Fibroblast of the aortic adventitia (primary cell): ENCODE data around the gene LAS1L. TPM values are rescaled to one million over a fixed set of nuclear protein-coding genes. Genes with fewer than 3 reads are reported as not detected.
"Not testable (repeated sequence)": the region's sequence is repeated elsewhere in the genome, so short reads cannot be mapped to it uniquely, and the experiment has no call there.

Experiments used
- DNase-seq: peaks from one replicate; pipeline ENCODE4 v3.0.0-alpha.2; 2010; ENCODE audit warnings: low read depth
- H3K4me3 ChIP-seq: 2 replicates; pipeline ENCODE4 v1.5.1; 2011; ENCODE audit warnings: low read depth, mild to moderate bottlenecking, control low read depth, low read length, moderate library complexity
- total RNA-seq: library from RNA; depleted of rRNA; stranded (reverse); fragments of >200 nt; gene quantifications from 2 replicates; pipeline ENCODE4 v1.2.3, GENCODE V29; 2012; ENCODE audit warnings: low replicate concordance
- TF ChIP-seq, protein P1 (sequence below): IDR thresholded peaks from 2 replicates; pipeline ENCODE4 v1.5.1; 2011; ENCODE audit warnings: mild to moderate bottlenecking, low read length, control low read depth, inconsistent platforms; ENCODE audit not compliant: insufficient read depth

LAS1L gene
- total RNA-seq, 1 donor: 18.0 TPM

DNA sequence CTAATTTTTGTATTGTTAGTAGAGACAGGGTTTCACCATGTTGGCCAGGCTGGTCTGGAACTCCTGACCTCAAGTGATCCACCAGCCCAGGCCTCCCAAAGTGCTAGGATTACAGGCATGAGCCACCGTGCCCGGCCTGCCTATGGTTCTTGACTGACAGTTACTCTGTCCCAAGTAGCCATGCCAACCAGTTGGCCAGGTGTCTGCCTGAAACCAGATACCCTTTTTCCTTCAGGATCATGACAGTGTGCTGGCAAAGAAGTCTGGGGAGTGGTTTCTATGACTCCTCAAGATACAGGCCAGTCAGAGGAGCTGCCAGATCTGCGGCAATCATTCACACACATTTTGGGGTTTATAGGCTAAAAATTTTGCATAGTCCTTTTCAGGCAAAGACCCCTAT, 1.7 kb upstream of the LAS1L start:
- DNase-seq: no peak
- TF ChIP-seq, protein P1, sequence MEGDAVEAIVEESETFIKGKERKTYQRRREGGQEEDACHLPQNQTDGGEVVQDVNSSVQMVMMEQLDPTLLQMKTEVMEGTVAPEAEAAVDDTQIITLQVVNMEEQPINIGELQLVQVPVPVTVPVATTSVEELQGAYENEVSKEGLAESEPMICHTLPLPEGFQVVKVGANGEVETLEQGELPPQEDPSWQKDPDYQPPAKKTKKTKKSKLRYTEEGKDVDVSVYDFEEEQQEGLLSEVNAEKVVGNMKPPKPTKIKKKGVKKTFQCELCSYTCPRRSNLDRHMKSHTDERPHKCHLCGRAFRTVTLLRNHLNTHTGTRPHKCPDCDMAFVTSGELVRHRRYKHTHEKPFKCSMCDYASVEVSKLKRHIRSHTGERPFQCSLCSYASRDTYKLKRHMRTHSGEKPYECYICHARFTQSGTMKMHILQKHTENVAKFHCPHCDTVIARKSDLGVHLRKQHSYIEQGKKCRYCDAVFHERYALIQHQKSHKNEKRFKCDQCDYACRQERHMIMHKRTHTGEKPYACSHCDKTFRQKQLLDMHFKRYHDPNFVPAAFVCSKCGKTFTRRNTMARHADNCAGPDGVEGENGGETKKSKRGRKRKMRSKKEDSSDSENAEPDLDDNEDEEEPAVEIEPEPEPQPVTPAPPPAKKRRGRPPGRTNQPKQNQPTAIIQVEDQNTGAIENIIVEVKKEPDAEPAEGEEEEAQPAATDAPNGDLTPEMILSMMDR: no peak
- no peak overlapping the region for H3K4me3 ChIP-seq

DNA sequence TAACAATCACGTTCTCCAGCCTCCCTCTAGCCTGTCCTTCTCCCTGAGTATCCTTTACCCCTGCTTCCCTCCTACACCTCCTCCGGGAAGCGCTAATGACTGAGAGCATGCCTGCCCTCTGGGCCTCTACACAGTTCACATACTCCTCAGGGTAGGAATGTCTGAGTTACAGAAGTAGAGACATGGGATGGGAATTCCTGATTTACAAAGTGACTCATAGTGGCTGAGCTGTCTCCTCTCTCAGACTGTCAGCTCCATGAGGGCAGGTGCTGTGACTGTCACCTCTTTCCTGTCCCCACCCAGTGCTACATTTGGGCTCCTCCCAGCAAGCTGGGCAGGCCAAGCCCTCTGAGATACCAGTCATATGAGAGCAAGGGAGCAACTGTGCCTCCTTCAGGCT, 2.6 kb downstream of the LAS1L start:
- TF ChIP-seq, protein P1: no peak
- DNase-seq: no peak
- no peak overlapping the region for H3K4me3 ChIP-seq

DNA sequence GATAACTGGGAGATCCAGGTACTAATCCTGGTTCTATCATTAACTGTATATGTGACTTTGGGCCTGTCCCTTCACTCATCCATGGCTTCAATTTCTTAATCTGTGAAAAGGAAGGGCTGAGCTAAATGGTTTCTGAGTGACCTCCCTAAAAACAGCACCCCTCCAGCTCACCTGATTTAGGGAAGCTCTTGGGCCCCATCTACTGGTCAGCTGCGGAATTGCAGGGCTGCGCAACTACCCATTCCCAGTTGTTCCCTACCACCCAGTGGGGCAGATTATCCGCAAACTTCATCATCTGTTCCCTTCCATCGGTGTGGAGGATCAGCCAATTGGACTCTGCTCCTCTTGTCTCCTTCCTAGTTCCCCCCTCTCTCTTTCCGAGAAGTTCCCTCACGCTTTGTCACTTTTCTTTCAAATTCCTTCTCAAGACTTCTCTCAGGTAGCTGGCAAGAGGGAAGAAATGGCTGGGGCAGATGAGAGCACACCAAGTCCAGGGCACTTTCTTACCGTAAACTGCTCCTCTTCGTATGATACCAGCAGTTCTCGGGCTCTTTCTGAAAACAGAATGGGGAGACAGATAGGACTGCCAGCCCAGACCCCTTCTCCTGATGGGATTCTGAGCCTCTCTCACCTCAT, 5.8 kb downstream of the LAS1L start:
- TF ChIP-seq, protein P1: peak; percentile 99
- DNase-seq: peak; percentile 32
- no peak overlapping the region for H3K4me3 ChIP-seq

- no peak overlapping the region for H3K4me3 ChIP-seq
- no peak for DNase-seq
- TF ChIP-seq, protein P1: no peak
These were observed 6.3 kb downstream of the LAS1L start for GRCh38 chrX:65528293-65528692.

DNA sequence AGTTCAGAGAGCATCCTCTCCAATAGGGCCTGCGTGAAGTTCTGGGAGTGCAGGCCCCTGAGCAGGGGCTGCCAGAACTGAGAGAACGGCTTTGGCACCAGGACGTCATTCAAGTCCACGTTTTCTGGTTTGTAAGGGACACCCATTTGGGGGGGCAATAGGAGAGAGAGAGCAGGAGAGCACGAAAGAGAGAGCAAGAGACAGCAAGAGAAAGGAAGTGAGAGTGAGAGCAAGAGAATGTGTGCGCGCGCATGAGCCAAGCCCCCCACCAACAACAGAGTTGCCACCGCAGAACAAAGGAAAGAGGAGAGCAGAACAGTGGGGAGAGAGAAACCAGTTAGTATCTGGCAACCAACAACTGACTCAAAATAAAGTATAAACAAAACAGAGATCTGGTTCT, 10.4 kb downstream of the LAS1L start:
- no peak for DNase-seq
- no peak overlapping the region for H3K4me3 ChIP-seq
- TF ChIP-seq, protein P1: no peak

- TF ChIP-seq, protein P1: no peak
- DNase-seq: peak; percentile 19
- no peak overlapping the region for H3K4me3 ChIP-seq
These were observed 11.7 kb downstream of the LAS1L start for GRCh38 chrX:65522739-65523372.

GRCh38 chrX:65519530-65519929, 15.1 kb downstream of the LAS1L start:
- not testable (repeated sequence) for DNase-seq, H3K4me3 ChIP-seq

- DNase-seq, H3K4me3 ChIP-seq: not testable (repeated sequence)
These were observed 15.6 kb downstream of the LAS1L start for GRCh38 chrX:65518980-65519379.
